ENCODE measurements around the gene RALGPS1.

The RALGPS1 gene

DNA sequence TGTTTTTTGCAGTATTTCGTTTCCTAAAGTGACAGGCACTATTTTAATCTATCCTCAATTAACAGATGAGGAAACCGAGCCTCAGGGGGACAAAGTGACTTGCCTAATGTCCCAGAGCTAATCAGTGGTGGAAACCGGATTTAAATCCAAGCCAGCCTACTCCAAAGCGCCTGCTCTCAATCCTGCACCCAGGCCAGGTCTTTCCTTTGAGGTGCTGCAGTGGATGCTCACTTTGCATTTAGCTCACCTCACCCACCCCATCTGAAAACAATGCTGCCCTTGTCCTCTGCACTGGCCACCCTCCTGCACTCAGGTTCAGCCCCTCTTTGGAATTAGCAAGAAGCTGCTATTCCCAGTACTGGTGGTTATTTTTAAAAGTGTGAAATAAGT lies 191.9 kb downstream of the RALGPS1 start:
- no peak for DNase-seq

DNA sequence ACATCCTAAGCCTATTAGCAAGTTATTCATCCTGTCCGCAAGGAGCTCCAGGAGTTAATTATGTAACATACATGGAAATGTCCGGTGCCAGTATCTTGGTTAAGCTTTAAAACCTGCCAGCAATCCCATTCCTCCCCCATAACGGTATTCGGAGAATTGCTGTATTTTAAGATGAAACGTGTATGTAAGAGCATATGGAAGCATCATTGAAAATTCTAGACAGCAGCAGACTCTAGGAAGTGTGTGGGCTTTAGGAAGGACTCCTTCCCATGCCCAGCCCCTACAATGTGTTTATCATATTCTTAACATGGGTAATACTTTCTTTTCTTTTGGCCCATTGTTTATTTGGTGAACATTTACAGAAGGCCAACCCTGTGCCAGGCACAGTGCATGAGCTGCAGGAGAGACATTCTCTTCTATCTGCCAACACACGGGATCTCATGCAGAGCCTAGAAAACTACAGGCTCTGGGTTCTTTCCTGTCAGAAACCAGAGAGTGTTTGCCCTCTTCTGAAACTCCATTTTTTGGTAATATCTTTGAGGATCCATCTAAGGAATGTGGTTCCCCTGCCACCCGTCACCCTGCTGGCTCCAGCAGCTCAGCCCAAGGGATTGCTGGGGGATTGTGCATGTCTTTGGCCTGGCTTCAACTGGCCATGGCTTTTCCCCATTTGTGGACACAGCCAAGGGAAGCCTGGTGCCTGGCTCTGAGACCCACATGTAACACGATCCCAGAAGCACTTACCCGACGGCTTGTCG lies 192.8 kb downstream of the RALGPS1 start:
- no peak for DNase-seq

- no peak for DNase-seq
Measured at GRCh38 chr9:127107929-127108876, 193.6 kb downstream of the RALGPS1 start.

DNA sequence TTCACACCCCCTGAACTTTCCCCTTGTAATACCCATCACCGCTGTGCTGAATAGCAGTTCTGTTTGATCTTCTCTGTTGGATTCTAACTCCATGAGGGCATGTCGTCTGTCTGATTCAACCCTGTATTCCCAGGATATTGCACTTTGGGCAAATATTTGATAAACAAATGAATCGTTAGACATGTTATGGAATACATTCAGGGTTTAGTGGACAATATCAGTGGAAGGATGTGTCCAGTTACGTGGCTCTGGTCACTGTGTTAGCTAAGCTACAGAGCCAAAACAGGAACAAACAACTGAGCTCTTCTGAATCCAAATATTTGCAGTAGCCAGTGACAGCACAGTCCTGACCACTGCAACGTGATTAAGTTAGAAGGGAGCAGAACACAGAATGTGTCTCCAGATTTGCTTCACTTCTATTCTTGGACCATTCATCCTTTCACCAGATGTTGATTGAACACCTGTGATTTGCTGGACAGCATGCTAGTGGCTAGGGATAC lies 194.7 kb downstream of the RALGPS1 start:
- no peak for DNase-seq

DNA sequence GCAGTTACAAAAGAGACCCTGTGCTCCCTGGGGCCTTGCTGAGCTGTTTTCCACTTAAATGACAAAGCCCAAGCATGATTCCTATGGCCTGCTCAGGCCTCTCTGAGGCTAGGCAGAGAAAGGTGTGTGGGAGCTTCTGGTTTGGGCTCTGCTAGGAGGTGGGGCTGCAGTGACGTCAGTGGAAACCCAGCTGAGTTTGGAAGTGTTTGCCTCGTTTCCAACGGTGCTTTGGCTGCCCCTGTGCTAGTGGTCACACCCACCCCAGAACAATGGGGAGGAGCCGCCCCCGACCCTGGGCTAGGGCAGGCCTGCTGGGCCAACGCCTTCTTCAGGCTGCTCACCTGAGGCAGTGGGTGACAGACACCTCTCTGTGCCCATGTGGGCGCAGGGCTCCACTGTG lies 197.5 kb downstream of the RALGPS1 start:
- no peak for DNase-seq

DNA sequence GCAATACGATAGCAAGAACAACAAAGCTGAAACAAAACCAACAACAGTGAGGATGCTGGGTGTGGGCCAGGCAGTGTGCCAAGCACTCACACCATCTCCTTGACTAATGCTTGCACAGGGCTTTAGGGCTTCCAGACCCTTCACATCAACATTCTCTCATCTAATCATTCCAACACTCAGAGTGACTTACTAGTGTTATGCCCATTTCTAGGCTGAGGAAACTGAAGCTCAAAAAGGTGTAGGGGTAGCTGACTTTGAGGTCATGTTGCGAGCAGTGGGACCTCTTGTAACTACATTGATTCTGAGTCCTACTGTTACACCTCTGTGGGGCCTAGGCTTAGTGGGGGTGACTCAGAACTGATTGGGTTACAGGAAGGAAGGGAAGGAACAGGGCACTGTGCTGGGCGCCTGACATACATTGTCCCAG lies 198.2 kb downstream of the RALGPS1 start:
- DNase-seq: no peak

DNA sequence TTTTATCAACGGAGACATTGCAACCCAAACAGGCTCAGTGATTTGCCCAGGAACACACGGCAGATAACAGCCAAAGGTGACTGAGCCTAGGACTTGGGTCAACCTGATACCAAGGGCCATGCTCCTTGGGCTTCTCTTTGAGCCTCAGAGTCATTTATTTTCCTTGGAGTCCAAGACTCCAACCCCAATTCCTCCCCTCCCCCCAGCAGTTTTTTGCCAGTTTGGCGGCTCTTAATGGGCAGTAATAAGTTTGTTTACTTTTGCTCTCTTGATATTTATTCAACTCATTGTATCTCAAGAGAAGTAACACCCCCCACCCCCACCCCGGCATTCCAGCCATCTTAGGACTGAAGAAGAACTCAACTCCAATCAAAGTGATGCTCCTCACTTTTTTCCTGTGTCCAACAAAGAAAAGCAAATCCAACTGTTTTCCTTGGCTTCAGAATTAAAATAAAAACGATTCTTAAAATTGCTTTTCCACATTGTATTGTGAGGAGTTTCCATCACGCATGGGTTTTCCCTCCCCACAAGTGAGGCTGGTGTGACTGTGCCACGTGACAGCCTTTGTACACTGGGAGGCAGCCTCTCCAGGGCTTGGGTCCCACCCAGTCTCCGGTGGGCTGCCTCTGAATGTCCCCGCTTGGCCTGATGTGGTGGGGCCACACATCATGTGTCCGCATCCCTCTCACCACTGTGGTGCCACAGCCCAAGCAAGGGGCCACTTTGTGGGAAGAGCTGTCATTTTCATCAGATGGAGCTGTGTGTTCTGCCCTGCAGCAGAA lies 198.8 kb downstream of the RALGPS1 start:
- DNase-seq: no peak

DNA sequence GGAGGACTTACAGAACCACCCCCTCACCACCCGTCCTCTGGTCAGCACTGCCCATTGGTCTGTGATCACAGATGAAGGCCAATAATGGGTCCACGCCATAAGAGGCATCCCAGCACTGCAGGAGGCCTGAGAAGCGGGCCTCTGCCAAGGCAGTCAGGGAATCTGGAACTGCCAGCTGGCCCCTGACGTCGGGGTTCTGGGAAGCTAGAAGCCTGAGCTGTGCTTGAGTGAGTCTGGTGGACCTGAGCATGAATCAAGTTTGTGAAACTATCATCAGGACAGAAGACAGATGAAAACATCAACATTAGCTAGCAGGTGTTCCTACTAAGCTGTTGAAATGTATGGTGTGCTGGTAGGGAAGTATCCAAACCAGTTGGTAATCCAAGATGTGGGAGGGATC lies 200.0 kb downstream of the RALGPS1 start:
- DNase-seq: no peak

GRCh38 chr9:127116088-127116726 lies 201.6 kb downstream of the RALGPS1 start:
- DNase-seq: no peak

DNA sequence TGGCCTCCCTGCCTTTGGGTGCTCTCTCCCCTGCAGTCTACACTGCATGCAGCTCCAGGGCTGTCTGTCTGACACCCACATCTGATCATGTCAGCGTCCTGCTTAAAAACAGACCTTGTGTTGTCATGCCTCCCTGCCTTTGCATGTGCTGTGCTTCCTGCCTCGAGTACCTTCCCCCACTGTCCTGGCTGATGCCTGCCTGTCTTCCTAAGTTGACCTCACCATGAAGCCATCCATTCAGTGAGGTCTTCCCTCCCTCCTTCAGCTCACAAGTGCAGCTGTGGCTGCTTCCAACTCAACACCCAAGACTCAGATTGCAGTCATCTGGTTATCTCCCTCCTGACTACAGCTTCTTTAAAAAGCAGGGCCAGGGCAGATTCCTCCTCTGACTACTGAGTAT lies 202.4 kb downstream of the RALGPS1 start:
- DNase-seq: no peak

- DNase-seq: no peak
Measured at GRCh38 chr9:127117801-127118200, 203.2 kb downstream of the RALGPS1 start.

DNA sequence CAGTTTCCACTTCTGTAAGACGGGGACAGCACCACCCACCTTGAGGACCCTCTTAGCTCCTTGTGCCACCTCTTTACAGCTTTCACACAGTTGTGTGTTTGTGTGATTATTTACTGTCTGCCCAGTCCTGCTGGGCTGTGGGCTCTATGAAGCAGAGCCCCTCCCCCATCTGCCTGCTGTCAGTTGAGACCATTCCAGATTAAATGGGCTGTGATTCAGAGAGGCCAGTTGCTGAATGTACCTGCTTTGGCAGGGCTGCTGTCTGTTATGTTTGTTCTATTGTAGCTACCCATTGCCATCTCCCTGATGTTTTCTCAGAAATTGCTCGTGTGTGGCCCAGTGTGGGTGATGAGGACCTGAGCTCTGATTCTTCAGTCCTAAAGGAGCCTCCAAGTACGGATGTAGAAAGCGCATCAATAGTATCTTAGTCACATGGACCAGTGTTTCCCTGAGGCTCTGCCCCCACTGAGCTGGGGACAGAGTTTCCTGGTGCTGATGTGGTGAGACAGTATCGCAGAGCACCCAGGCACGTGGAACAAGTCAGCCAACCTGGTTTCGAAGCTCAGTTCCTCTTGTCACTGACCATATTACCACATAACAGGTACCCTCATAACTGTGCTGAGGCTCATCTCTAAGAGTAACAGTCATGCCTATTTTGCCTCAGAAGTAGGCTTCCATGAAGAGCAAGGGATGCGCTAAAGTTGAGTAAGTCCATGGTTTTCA lies 204.2 kb downstream of the RALGPS1 start:
- no peak for DNase-seq

- DNase-seq: no peak
Measured at GRCh38 chr9:127119320-127119709, 204.7 kb downstream of the RALGPS1 start.

- DNase-seq: no peak
Measured at GRCh38 chr9:127121628-127122175, 207.1 kb downstream of the RALGPS1 start.

GRCh38 chr9:127122176-127123063 lies 207.8 kb downstream of the RALGPS1 start, which contains the start of gene ANGPTL2:
ANGPTL2 (minus strand) TSS chr9:127122635; CDS start chr9:127108731, 13,904 bp downstream.
- DNase-seq: peak; percentile 31

DNA sequence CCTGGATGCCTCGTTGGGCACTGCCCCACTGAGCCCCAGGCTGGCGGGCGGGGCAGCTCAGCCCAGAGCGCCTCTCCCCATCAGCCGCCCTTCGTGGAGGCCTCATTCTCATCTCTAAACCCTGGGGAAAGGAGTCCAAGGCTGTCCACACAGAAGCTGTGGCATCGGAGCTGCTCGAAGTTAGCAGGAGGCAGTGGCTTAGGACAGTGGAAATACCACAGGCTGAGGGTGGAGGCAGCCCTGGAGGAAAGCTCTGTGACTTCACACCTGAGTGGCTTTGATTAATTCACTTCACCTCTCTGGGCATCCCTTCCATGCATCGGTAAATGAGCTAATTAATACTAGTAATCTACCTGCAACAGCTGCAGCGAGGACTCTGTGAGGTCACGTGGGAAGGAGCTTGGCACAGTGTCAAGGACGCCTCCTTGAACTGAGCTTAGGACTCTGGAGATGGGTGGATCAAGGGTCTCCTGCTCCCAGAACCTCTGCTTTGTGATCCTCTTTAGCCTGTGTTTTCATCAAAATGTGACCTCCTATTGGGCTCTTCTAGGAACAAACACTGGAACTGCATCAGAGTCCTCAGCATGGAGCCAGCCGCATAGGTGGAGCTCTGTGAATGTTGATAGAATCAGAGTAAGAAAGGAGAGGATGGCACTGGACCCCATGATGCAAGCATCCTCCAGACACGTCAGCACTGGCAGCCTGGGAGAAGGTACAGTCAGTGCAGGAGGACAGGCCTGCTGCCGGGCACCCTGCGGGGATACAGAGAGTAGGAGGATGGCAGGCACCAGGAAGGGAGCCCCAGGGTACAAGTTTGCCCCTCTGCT lies 208.7 kb downstream of the RALGPS1 start:
- peak; percentile 36 for DNase-seq

DNA sequence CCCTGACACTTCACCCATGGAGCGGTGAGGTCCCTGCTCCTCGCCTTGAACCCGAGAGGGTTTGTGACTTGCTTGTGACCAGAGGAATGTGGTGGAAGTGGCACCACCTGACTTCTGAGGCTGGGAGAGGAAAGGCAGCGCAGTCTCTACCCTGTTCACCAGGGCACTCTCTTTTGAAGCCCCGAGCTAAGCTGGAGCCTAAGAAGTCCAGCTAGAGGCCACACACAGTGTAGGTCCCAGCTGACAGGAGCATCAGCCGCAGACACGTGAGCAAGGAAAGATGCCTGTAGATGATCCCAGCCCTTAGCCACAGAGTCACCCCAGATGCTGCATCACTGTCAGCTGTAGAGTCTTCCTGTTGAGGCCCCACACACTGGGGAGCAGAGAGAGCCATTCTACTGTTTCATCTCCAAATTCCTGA lies 209.5 kb downstream of the RALGPS1 start:
- DNase-seq: no peak

DNA sequence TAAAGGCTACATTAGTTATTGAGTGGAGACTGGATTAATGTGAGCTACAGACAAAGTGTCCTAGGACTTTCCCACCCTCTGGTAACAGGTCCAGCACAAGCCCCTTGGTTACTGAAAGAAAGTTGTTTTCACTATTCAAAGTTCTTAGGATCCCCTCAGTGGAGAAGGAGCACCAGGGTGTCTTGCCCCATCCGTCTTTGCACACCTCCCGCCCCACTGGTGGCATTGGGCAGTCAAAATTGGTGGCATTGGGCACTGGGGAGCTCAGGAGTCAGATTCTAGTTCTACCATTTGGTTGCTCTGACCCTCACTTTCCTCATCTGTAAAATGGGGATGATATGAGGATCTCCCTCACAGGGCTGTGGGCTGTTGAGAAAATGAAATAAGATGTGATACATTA lies 210.2 kb downstream of the RALGPS1 start:
- DNase-seq: no peak

DNA sequence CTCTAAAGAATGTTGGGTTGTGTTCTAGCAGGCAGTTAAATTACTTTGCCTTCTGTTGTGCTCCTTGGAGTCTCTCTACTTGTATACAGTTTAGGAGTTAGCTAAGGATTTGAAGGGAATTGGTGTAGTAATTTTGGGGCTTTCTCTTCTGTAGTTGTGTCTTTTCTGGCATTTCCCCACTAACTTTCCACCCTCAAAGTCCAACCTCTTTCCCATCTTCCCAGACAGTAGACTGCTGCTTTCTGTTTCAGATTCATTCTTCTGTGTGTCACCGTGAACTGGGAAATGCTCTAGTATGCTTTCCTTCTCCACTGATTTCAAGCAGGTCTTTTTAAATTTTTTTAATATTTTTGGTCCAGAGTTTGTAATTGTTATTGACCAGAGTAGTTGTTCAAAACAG lies 212.4 kb downstream of the RALGPS1 start:
- no peak for DNase-seq

Measured in NCI-H1436 (cell line).